H9 (cell line): ENCODE results near the gene FCER1G. TPM values are rescaled to one million over a fixed set of nuclear protein-coding genes. Genes with fewer than 3 reads are reported as not detected.

Experiments used
- DNase-seq: peaks from one replicate; pipeline ENCODE4 v3.0.0-alpha.2; 2017
- H2AFZ ChIP-seq: one replicate; pipeline ENCODE4 v1.6.1; 2013; ENCODE audit warnings: mild to moderate bottlenecking, low read length, control low read depth, moderate library complexity
- H2AK5ac ChIP-seq: 2 replicates; pipeline ENCODE4 v1.6.1; 2013; ENCODE audit warnings: low read length, control low read depth, mixed read lengths; ENCODE audit not compliant: insufficient read length
- H2BK120ac ChIP-seq: one replicate; pipeline ENCODE4 v1.6.1; 2013; ENCODE audit warnings: low read depth, mild to moderate bottlenecking, low read length, control low read depth, inconsistent platforms; ENCODE audit not compliant: poor library complexity, severe bottlenecking
- H2BK12ac ChIP-seq: 2 replicates; pipeline ENCODE4 v1.6.1; 2013; ENCODE audit warnings: low read length, control low read depth, mixed read lengths, low read depth; ENCODE audit not compliant: insufficient read length
- H2BK15ac ChIP-seq: 2 replicates; pipeline ENCODE4 v1.6.1; 2013; ENCODE audit warnings: low read depth, low read length, control low read depth
- H2BK20ac ChIP-seq: one replicate; pipeline ENCODE4 v1.6.1; 2013; ENCODE audit warnings: low read depth, mild to moderate bottlenecking, low read length, control low read depth, inconsistent platforms; ENCODE audit not compliant: poor library complexity, severe bottlenecking
- H2BK5ac ChIP-seq: 2 replicates; pipeline ENCODE4 v1.6.1; 2013; ENCODE audit warnings: low read length, control low read depth, mixed read lengths; ENCODE audit not compliant: insufficient read length
- H3K14ac ChIP-seq: 2 replicates; pipeline ENCODE4 v1.6.1; 2013; ENCODE audit warnings: low read length, control low read depth; ENCODE audit not compliant: insufficient read depth
- H3K18ac ChIP-seq: 2 replicates; pipeline ENCODE4 v1.6.1; 2013; ENCODE audit warnings: low read depth, mild to moderate bottlenecking, mixed read lengths, low read length, control low read depth; ENCODE audit not compliant: insufficient read length
- H3K23ac ChIP-seq: 2 replicates; pipeline ENCODE4 v1.6.1; 2013; ENCODE audit warnings: low read length, control low read depth, mixed read lengths, low read depth; ENCODE audit not compliant: insufficient read length
- H3K23me2 ChIP-seq: 2 replicates; pipeline ENCODE4 v1.6.1; 2013; ENCODE audit warnings: low read depth, mild to moderate bottlenecking, mixed read lengths, low read length, control low read depth; ENCODE audit not compliant: insufficient read length, poor library complexity, severe bottlenecking
- H3K27ac ChIP-seq: 2 replicates; pipeline ENCODE4 v1.5.1; 2013; ENCODE audit warnings: low read length, control low read depth, mixed read lengths, low read depth; ENCODE audit not compliant: insufficient read length
- H3K27me3 ChIP-seq: 2 replicates; pipeline ENCODE4 v1.6.1; 2013; ENCODE audit warnings: low read length, control low read depth, inconsistent platforms; ENCODE audit not compliant: insufficient read depth
- H3K4ac ChIP-seq: 2 replicates; pipeline ENCODE4 v1.6.1; 2013; ENCODE audit warnings: low read depth, mild to moderate bottlenecking, control low read depth, inconsistent platforms, low read length, moderate library complexity
- H3K4me1 ChIP-seq: 2 replicates; pipeline ENCODE4 v1.6.1; 2013; ENCODE audit warnings: low read length, control low read depth, inconsistent platforms; ENCODE audit not compliant: insufficient read depth
- H3K4me2 ChIP-seq: 2 replicates; pipeline ENCODE4 v1.6.1; 2013; ENCODE audit warnings: low read length, control low read depth, mixed read lengths; ENCODE audit not compliant: insufficient read length, insufficient read depth
- H3K56ac ChIP-seq: 2 replicates; pipeline ENCODE4 v1.6.1; 2013; ENCODE audit warnings: low read depth, mild to moderate bottlenecking, mixed read lengths, low read length, control low read depth; ENCODE audit not compliant: insufficient read length
- H3K79me1 ChIP-seq: 2 replicates; pipeline ENCODE4 v1.6.1; 2013; ENCODE audit warnings: low read depth, mild to moderate bottlenecking, moderate library complexity, low read length, control low read depth, inconsistent platforms; ENCODE audit not compliant: insufficient read depth, poor library complexity, severe bottlenecking
- H3K79me2 ChIP-seq: 2 replicates; pipeline ENCODE4 v1.6.1; 2013; ENCODE audit warnings: low read length, control low read depth, inconsistent platforms; ENCODE audit not compliant: insufficient read depth
- H3K9ac ChIP-seq: 2 replicates; pipeline ENCODE4 v1.6.1; 2013; ENCODE audit warnings: low read length, control low read depth, mixed read lengths; ENCODE audit not compliant: insufficient read length; ENCODE audit errors: extremely low read depth
- H3K9me3 ChIP-seq: one replicate; pipeline ENCODE4 v1.6.1; 2013; ENCODE audit warnings: low read depth, low read length, inconsistent platforms; ENCODE audit not compliant: control insufficient read depth
- H3T11ph ChIP-seq: one replicate; pipeline ENCODE4 v1.6.1; 2013; ENCODE audit warnings: mild to moderate bottlenecking, low read length, control low read depth, inconsistent platforms
- H4K20me1 ChIP-seq: one replicate; pipeline ENCODE4 v1.6.1; 2013; ENCODE audit not compliant: control insufficient read depth, insufficient read length, insufficient read depth
- H4K5ac ChIP-seq: 2 replicates; pipeline ENCODE4 v1.6.1; 2013; ENCODE audit warnings: low read depth, mild to moderate bottlenecking, mixed read lengths, low read length, control low read depth; ENCODE audit not compliant: insufficient read length
- H4K8ac ChIP-seq: replicated peaks from 2 replicates; pipeline ENCODE4 v1.6.1; 2013; ENCODE audit warnings: low read length, control low read depth, mixed read lengths, low read depth; ENCODE audit not compliant: insufficient read length
- H4K91ac ChIP-seq: 2 replicates; pipeline ENCODE4 v1.6.1; 2013; ENCODE audit warnings: low read depth, mild to moderate bottlenecking, moderate library complexity, mixed read lengths, low read length, control low read depth; ENCODE audit not compliant: insufficient read length
- H3K27ac Mint-ChIP-seq, 3 experiments: 2 replicates in 2 of 3; 3 replicates in 1 of 3; pipeline ENCODE4 v1.8.0; 2020 to 2021; ENCODE audit warnings: mixed read lengths in 3 of 3, mild to moderate bottlenecking in 1 of 3, moderate library complexity in 1 of 3
- H3K27me3 Mint-ChIP-seq: 2 replicates; pipeline ENCODE4 v1.8.0; 2021; ENCODE audit warnings: low read depth, mild to moderate bottlenecking, moderate library complexity, mixed read lengths
- H3K36me3 Mint-ChIP-seq, 3 experiments: 2 replicates in 2 of 3; 3 replicates in 1 of 3; pipeline ENCODE4 v1.8.0; 2020 to 2021; ENCODE audit warnings: low read depth in 3 of 3, mixed read lengths in 3 of 3; ENCODE audit not compliant: insufficient read depth in 1 of 3
- H3K4me1 Mint-ChIP-seq, 2 experiments: 2 replicates each; pipeline ENCODE4 v1.8.0; 2020; ENCODE audit warnings: mixed read lengths in 2 of 2
- H3K4me3 Mint-ChIP-seq, 2 experiments: 2 replicates in 1 of 2; 3 replicates in 1 of 2; pipeline ENCODE4 v1.8.0; 2020 to 2021; ENCODE audit warnings: mild to moderate bottlenecking in 2 of 2, mixed read lengths in 2 of 2, moderate library complexity in 1 of 2
- H3K9me3 Mint-ChIP-seq, 2 experiments: 2 replicates in 1 of 2; 3 replicates in 1 of 2; pipeline ENCODE4 v1.8.0; 2020; ENCODE audit warnings: mild to moderate bottlenecking in 2 of 2, mixed read lengths in 2 of 2, moderate library complexity in 1 of 2
- WGBS: extraction: QIAGEN DNeasy Blood & Tissue Kit; methylation state at CpG from one replicate; pipeline ENCODE4 v1.1.7; 2013; ENCODE audit warnings: missing lambda C conversion rate, low lambda C conversion rate, mixed read lengths; ENCODE audit not compliant: insufficient read length; ENCODE audit errors: extremely low coverage; 5-methylcytosine and 5-hydroxymethylcytosine counted together
- total RNA-seq: library from RNA; stranded (reverse); gene quantifications from 2 replicates; pipeline ENCODE4 v1.2.1, GENCODE V29; 2021
- TF ChIP-seq, protein P1 (sequence below): fragments of 200-600 bp; sonication (generic); conservative IDR thresholded peaks from 3 replicates; pipeline ENCODE4 v1.8.0; 2021; ENCODE audit warnings: antibody characterized with exemption, mild to moderate bottlenecking

Gene FCER1G
- total RNA-seq, 1 experiment from 2014 or later: 0.90 TPM

DNA sequence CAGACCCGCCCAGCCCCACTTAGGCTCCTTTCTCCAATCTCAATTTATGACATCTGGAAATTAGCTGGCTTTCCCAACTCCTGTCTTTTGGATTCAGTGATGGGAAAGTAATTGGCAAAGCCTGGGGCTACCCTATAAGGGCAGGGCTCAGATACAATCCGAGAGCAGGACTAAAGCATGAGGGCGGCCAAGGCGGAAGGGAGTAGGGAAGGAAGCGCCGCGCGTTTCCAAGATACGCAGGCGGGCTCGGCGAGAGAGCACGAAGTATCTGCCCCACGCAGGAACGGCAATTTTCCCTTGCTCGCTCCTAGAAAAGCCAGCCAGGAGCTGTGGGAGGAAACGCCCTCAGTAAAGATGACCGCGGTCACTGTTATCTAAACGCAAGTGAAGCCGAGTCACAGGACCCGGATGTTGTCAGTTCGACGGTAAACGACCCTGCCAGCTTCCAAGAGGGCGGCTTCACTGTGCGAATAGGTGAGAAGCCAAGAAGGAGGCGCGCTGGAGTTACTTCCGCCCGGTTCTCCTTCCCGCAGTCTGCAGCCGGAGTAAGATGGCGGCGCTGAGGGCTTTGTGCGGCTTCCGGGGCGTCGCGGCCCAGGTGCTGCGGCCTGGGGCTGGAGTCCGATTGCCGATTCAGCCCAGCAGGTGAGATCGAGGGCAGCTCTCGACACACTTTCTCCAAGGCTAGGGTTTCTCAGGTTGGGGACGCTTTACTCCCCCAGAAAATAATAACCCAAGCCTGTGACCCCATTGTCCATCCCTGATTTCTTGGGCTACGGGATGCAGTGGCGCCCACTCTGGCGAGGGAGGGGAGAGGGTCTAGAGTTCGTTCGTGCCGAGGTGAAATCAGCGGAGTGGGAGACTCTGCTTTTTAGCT, 13.0 kb upstream of the FCER1G start, which contains the start of gene NDUFS2:
Gene NDUFS2 (plus strand): TSS at position 532 of the 877 bp plus-strand sequence. CDS start 19 bp downstream, at position 551.
- WGBS: no CpG with 5 or more reads among the region's 53 CpGs
- peak within 1 kb of the TSS; percentile 92 to 99 (median 99) for H3K27ac Mint-ChIP-seq
- Histone ChIP-seq H2BK12ac (peak within 1 kb of the TSS; percentile 64), H3K4me2 (peak within 1 kb of the TSS; percentile 70), H2AFZ (no peak within 1 kb of the TSS), H3K27me3 (no peaks in the 10 kb centered on the region; the same call in 1 of the 2 replicates), H4K8ac (peak within 1 kb of the TSS; percentile 16), H2AK5ac (peak within 1 kb of the TSS; percentile 4), H3K14ac (peak within 1 kb of the TSS; percentile 95), H3K79me1 (no peaks in the 10 kb centered on the region), H3K4me1 (peaks cover 24% of the 10 kb centered on the region), H3K56ac (no peak within 1 kb of the TSS), H4K20me1 (no peaks in the 10 kb centered on the region), H3K9ac (peak within 1 kb of the TSS; percentile 69), H3T11ph (no peak within 1 kb of the TSS), H2BK20ac (no peak within 1 kb of the TSS), H4K91ac (peak within 1 kb of the TSS; percentile 87), H2BK5ac (peak within 1 kb of the TSS; percentile 23), H3K27ac (peak within 1 kb of the TSS; percentile 72), H3K23ac (no peak within 1 kb of the TSS), H3K9me3 (no peaks in the 10 kb centered on the region), H2BK15ac (no peak within 1 kb of the TSS), H3K79me2 (no peaks in the 10 kb centered on the region), H4K5ac (peak within 1 kb of the TSS; percentile 26), H3K4ac (peak within 1 kb of the TSS; percentile 0; the same call in 1 of the 2 replicates), H3K23me2 (peaks cover 7% of the 10 kb centered on the region), H2BK120ac (peak within 1 kb of the TSS; percentile 15), H3K18ac (peak within 1 kb of the TSS; percentile 93)
- peak; percentile 99 for DNase-seq
- TF ChIP-seq, protein P1, sequence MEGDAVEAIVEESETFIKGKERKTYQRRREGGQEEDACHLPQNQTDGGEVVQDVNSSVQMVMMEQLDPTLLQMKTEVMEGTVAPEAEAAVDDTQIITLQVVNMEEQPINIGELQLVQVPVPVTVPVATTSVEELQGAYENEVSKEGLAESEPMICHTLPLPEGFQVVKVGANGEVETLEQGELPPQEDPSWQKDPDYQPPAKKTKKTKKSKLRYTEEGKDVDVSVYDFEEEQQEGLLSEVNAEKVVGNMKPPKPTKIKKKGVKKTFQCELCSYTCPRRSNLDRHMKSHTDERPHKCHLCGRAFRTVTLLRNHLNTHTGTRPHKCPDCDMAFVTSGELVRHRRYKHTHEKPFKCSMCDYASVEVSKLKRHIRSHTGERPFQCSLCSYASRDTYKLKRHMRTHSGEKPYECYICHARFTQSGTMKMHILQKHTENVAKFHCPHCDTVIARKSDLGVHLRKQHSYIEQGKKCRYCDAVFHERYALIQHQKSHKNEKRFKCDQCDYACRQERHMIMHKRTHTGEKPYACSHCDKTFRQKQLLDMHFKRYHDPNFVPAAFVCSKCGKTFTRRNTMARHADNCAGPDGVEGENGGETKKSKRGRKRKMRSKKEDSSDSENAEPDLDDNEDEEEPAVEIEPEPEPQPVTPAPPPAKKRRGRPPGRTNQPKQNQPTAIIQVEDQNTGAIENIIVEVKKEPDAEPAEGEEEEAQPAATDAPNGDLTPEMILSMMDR: peak; percentile 56
- H3K27me3 Mint-ChIP-seq: no peaks in the 10 kb centered on the region
- peaks cover 20 to 35% (median 29%) of the 10 kb centered on the region in 3 experiments; a peak in 6 of 7 replicates for H3K36me3 Mint-ChIP-seq
- no peaks in the 10 kb centered on the region; a peak in 1 of 5 replicates for H3K9me3 Mint-ChIP-seq
- peak within 1 kb of the TSS; percentile 91 for H3K4me3 Mint-ChIP-seq
- peaks cover 51 to 55% of the 10 kb centered on the region in 2 experiments for H3K4me1 Mint-ChIP-seq
